Fibroblast of lung (primary cell): Measurements from ENCODE around the gene SEC24D. TPM values are rescaled to one million over a fixed set of nuclear protein-coding genes. Genes with fewer than 3 reads are reported as not detected.

Source experiments
- DNase-seq, 2 donors: peaks; one replicate each; pipeline versions ENCODE4 v3.0.0 to v3.0.0-alpha.2; 2010; ENCODE audit warnings: low read depth in 2 of 2
- H2AFZ ChIP-seq: 2 replicates; pipeline ENCODE4 v1.5.1; 2012; ENCODE audit warnings: low read length, control low read depth, inconsistent platforms
- H3K27ac ChIP-seq: 2 replicates; pipeline ENCODE4 v1.5.1; 2011; ENCODE audit warnings: low read length, control low read depth; ENCODE audit not compliant: insufficient read depth
- H3K27me3 ChIP-seq: 2 replicates; pipeline ENCODE4 v1.5.1; 2011; ENCODE audit warnings: mild to moderate bottlenecking, low read length; ENCODE audit not compliant: control insufficient read depth, insufficient read depth
- H3K36me3 ChIP-seq: 2 replicates; pipeline ENCODE4 v1.5.1; 2011; ENCODE audit warnings: low read length; ENCODE audit not compliant: control insufficient read depth, insufficient read depth
- H3K4me1 ChIP-seq: 2 replicates; pipeline ENCODE4 v1.5.1; 2011; ENCODE audit warnings: low read length; ENCODE audit not compliant: control insufficient read depth, insufficient read depth; ENCODE audit errors: extremely low read depth
- H3K4me2 ChIP-seq: 2 replicates; pipeline ENCODE4 v1.5.1; 2011; ENCODE audit warnings: low read length, control low read depth; ENCODE audit not compliant: insufficient read depth; ENCODE audit errors: extremely low read depth
- H3K4me3 ChIP-seq, 4 experiments: fragments of 200-600 bp in 1 of 4; sonication (generic) in 1 of 4; replicated peaks in 1 of 4; 2 replicates each; pipeline ENCODE4 v1.5.1; 2011 to 2016; ENCODE audit warnings: low read length in 4 of 4, low read depth in 3 of 4, mild to moderate bottlenecking in 3 of 4, control low read depth in 2 of 4, inconsistent platforms in 1 of 4, mixed read lengths in 1 of 4; ENCODE audit not compliant: insufficient read depth in 1 of 4; ENCODE audit errors: control extremely low read depth in 1 of 4
- H3K79me2 ChIP-seq: 2 replicates; pipeline ENCODE4 v1.5.1; 2012; ENCODE audit warnings: mild to moderate bottlenecking, low read length, inconsistent platforms; ENCODE audit not compliant: control insufficient read depth, insufficient read depth
- H3K9ac ChIP-seq: 2 replicates; pipeline ENCODE4 v1.5.1; 2011; ENCODE audit warnings: mild to moderate bottlenecking, low read length, control low read depth; ENCODE audit not compliant: insufficient read depth
- H3K9me3 ChIP-seq: 2 replicates; pipeline ENCODE4 v1.5.1; 2012; ENCODE audit warnings: low read depth, low read length; ENCODE audit not compliant: control insufficient read depth, insufficient read depth
- H4K20me1 ChIP-seq: 2 replicates; pipeline ENCODE4 v1.5.1; 2011; ENCODE audit warnings: low read length; ENCODE audit not compliant: control insufficient read depth, insufficient read depth; ENCODE audit errors: extremely low read depth
- CTCF ChIP-seq, 2 donors: IDR thresholded peaks in 1 of 2; conservative IDR thresholded peaks in 1 of 2; 1 replicate in 1 of 2; 2 replicates in 1 of 2; pipeline ENCODE4 v1.5.1; 2011 to 2012; ENCODE audit warnings: low read length in 2 of 2, control low read depth in 1 of 2, inconsistent platforms in 1 of 2, low read depth in 1 of 2, mild to moderate bottlenecking in 1 of 2
- EZH2 ChIP-seq: IDR thresholded peaks from 2 replicates; pipeline ENCODE4 v1.5.1; 2012; ENCODE audit warnings: low read length, control low read depth, mild to moderate bottlenecking; ENCODE audit errors: missing control alignments
- polyA plus RNA-seq, 2 donors: library from polyadenylated mRNA; depleted of rRNA in 1 of 2; stranded (reverse) in 1 of 2; unstranded in 1 of 2; fragments of >200 nt; gene quantifications; 2 replicates each; pipeline ENCODE4 v1.2.1, GENCODE V29; 2011 to 2012; ENCODE audit warnings: missing spikeins in 1 of 2
- total RNA-seq: library from RNA; depleted of rRNA; stranded (reverse); fragments of >200 nt; gene quantifications from 2 replicates; pipeline ENCODE4 v1.2.1, GENCODE V29; 2014

The SEC24D gene
- total and polyA plus RNA-seq, 2 donors (not counting 1 experiment from before 2014, with no cell fraction given) = 64.6 to 105 TPM

- peaks cover 44% of the 10 kb centered on the region for H3K79me2 ChIP-seq
Observed at GRCh38 chr4:118762155-118762554, 73.8 kb downstream of the SEC24D start.

GRCh38 chr4:118761397-118762016 is 74.4 kb downstream of the SEC24D start:
- Histone ChIP-seq H2AFZ (no peak overlapping the region), H3K4me3 (no peak overlapping the region), H3K9ac (no peak overlapping the region), H3K79me2 (peaks cover 47% of the 10 kb centered on the region), H4K20me1 (no peaks in the 10 kb centered on the region), H3K4me1 (peaks cover 23% of the 10 kb centered on the region), H3K27me3 (no peaks in the 10 kb centered on the region), H3K36me3 (peaks cover 13% of the 10 kb centered on the region), H3K4me2 (no peak overlapping the region), H3K9me3 (no peaks in the 10 kb centered on the region), H3K27ac (no peak overlapping the region)
- TF ChIP-seq CTCF (conservative IDR thresholded peaks at IDR 0.05 in 1 of 2, IDR thresholded peaks at IDR 0.05 in 1 of 2; ENCODE audit: low read depth in 1 of 2, low read length in 2 of 2) (no peak), EZH2 (no peak)
- DNase-seq = peak in 1 of 2 donors; percentile 36

More at GRCh38 chr4:118762155-118762554, 73.8 kb downstream of the SEC24D start:
- Histone ChIP-seq H4K20me1 (no peaks in the 10 kb centered on the region), H3K27ac (no peak overlapping the region), H2AFZ (no peak overlapping the region), H3K36me3 (peaks cover 16% of the 10 kb centered on the region), H3K27me3 (no peaks in the 10 kb centered on the region), H3K4me3 (no peak overlapping the region), H3K4me2 (no peak overlapping the region), H3K4me1 (peaks cover 23% of the 10 kb centered on the region), H3K9ac (no peak overlapping the region), H3K9me3 (no peaks in the 10 kb centered on the region)
- TF ChIP-seq CTCF (conservative IDR thresholded peaks at IDR 0.05 in 1 of 2, IDR thresholded peaks at IDR 0.05 in 1 of 2; ENCODE audit: low read depth in 1 of 2, low read length in 2 of 2) (no peak), EZH2 (no peak)
- DNase-seq = no peak

- H3K36me3 ChIP-seq = peaks cover 14% of the 10 kb centered on the region
- no peaks in the 10 kb centered on the region for H3K9me3 ChIP-seq
- H3K27ac ChIP-seq = no peak overlapping the region
- H3K9ac ChIP-seq = no peak overlapping the region
- H3K4me2 ChIP-seq = no peak overlapping the region
- no peaks in the 10 kb centered on the region for H3K27me3 ChIP-seq
- TF ChIP-seq CTCF (conservative IDR thresholded peaks at IDR 0.05 in 1 of 2, IDR thresholded peaks at IDR 0.05 in 1 of 2; ENCODE audit: low read depth in 1 of 2, low read length in 2 of 2) = no peak
- no peak for TF ChIP-seq EZH2
- H3K79me2 ChIP-seq = peaks cover 50% of the 10 kb centered on the region
- H3K4me1 ChIP-seq = peaks cover 18% of the 10 kb centered on the region
- no peak overlapping the region for H3K4me3 ChIP-seq
- H4K20me1 ChIP-seq = no peaks in the 10 kb centered on the region
- H2AFZ ChIP-seq = no peak overlapping the region
- DNase-seq = no peak
Observed at GRCh38 chr4:118760493-118760892, 75.4 kb downstream of the SEC24D start.
